K562 (cell line): Measurements from ENCODE around the gene NABP1. TPM values are rescaled to one million over a fixed set of nuclear protein-coding genes. Genes with fewer than 3 reads are reported as not detected.

Experiments
- ATF7 ChIP-seq: fragments of 450-650 bp; IDR thresholded peaks from 2 replicates; pipeline ENCODE4 v1.7.1; 2014; ENCODE audit warnings: mild to moderate bottlenecking, moderate library complexity
- CAMTA2 ChIP-seq: fragments of 250-450 bp; sonication (Bioruptor Pico); conservative IDR thresholded peaks from 2 replicates; pipeline ENCODE4 v1.5.1; 2022
- CBX8 ChIP-seq: fragments of 200-600 bp; sonication (generic); IDR thresholded peaks from 2 replicates; pipeline ENCODE4 v1.6.1; 2012; ENCODE audit warnings: borderline replicate concordance, mixed run types, low read depth, mild to moderate bottlenecking, moderate library complexity, mixed read lengths, low read length, control low read depth, inconsistent platforms; ENCODE audit not compliant: poor library complexity, severe bottlenecking; ENCODE audit errors: extremely low read depth
- CHD4 ChIP-seq: fragments of 200-600 bp; sonication (generic); IDR thresholded peaks from 3 replicates; pipeline ENCODE4 v1.6.1; 2012; ENCODE audit warnings: low read depth, mild to moderate bottlenecking, mixed read lengths, low read length, inconsistent platforms; ENCODE audit not compliant: insufficient read depth, insufficient replicate concordance, poor library complexity, severe bottlenecking
- ETV1 ChIP-seq: fragments of 450-650 bp; conservative IDR thresholded peaks from 2 replicates; pipeline ENCODE4 v1.6.1; 2016; ENCODE audit warnings: missing genetic modification characterization, control low read depth, low read depth, missing compliant biosample characterization
- GABPB1 ChIP-seq: sonication (generic); formaldehyde crosslinking; IDR thresholded peaks from 2 replicates; pipeline ENCODE4 v1.8.0; 2022; ENCODE audit warnings: mild to moderate bottlenecking, missing genetic modification reagents
- HDAC2 ChIP-seq: fragments of 450-650 bp; IDR thresholded peaks from 2 replicates; pipeline ENCODE4 v1.6.1; 2016; ENCODE audit warnings: mild to moderate bottlenecking
- OTX1 ChIP-seq: fragments of 450-650 bp; formaldehyde crosslinking; IDR thresholded peaks from 2 replicates; pipeline ENCODE4 v1.4.0; 2022; ENCODE audit warnings: mild to moderate bottlenecking
- SMARCA4 ChIP-seq: fragments of 450-650 bp; IDR thresholded peaks from 2 replicates; pipeline ENCODE4 v1.6.1; 2016
- ZBTB17 ChIP-seq: fragments of 450-650 bp; formaldehyde crosslinking; IDR thresholded peaks from 2 replicates; pipeline ENCODE4 v1.4.0; 2020; ENCODE audit warnings: mild to moderate bottlenecking
- ZNF77 ChIP-seq: fragments of 250-450 bp; sonication (Bioruptor Pico); IDR thresholded peaks from 2 replicates; pipeline ENCODE4 v1.5.0; 2020
- polyA plus RNA-seq, 8 experiments: library from polyadenylated mRNA; depleted of rRNA in 4 of 8; stranded (reverse) in 5 of 8; unstranded in 3 of 8; fragments of >200 nt; fragmentation: Nextera tagmentation in 2 of 8; fragmentation: Illumina TruSeq in 1 of 8; extraction: Ambion mirVana in 2 of 8; extraction: Trizol in 1 of 8; gene quantifications; 2 replicates each; pipeline versions ENCODE4 v1.2.1 to v1.2.3, GENCODE V29; 2011 to 2014; ENCODE audit warnings: inconsistent platforms in 1 of 8, missing spikeins in 1 of 8
- total RNA-seq, 7 experiments: library from RNA; depleted of rRNA in 6 of 7; stranded (reverse); fragments of >200 nt in 6 of 7; fragmentation: Illumina TruSeq in 2 of 7; extraction: Trizol in 2 of 7; gene quantifications; 2 replicates each; pipeline versions ENCODE4 v1.2.1 to v1.2.3, GENCODE V29; 2011 to 2021; ENCODE audit warnings: low replicate concordance in 1 of 7
- TF ChIP-seq, protein P1 (sequence below): fragments of 450-650 bp; IDR thresholded peaks from 2 replicates; pipeline ENCODE4 v1.6.1; 2016; ENCODE audit warnings: low read depth

NABP1 gene
- total and polyA plus RNA-seq, 9 of the 15 experiments (the other 6 are each of a cell fraction or from before 2014, with no cell fraction given) = 12.8 to 44.0 (median 20.2) TPM

DNA sequence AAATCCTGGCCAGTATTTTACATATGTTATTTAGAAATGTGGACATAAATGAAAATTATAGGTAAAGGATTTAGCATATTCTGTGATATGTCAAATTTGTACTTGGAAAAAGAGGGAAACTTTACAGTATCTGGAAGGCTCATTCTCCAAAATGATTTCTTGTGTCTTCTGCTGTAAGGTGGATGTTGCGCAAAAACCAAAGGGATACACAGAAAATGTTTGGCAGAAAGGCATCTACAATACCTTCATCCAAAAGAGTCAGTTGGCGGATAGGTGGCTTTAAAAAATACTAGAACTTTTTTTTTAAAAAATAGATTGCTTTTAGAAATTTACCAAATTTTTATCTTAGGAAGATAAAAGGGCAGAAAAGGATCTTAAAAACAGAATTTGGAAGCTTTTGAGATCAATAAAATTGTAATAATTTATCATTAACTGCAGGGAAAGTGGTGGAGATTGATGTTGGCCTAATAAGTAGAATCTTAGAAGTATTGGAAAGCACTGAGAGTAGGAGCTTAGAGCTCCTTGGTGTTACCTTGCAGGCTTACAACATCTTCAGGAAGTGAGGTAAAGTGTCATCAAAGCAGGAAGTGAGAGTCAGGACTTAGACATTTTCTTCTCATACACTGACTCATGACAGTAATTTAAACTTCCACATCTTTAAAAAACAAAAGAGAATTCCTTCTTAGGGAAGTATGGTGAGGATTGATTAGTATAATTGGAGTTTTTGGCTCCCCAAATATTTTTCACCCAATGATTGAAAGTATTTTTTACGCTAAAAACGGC, 2.1 kb downstream of the NABP1 start (continued):
- TF ChIP-seq, protein P1, sequence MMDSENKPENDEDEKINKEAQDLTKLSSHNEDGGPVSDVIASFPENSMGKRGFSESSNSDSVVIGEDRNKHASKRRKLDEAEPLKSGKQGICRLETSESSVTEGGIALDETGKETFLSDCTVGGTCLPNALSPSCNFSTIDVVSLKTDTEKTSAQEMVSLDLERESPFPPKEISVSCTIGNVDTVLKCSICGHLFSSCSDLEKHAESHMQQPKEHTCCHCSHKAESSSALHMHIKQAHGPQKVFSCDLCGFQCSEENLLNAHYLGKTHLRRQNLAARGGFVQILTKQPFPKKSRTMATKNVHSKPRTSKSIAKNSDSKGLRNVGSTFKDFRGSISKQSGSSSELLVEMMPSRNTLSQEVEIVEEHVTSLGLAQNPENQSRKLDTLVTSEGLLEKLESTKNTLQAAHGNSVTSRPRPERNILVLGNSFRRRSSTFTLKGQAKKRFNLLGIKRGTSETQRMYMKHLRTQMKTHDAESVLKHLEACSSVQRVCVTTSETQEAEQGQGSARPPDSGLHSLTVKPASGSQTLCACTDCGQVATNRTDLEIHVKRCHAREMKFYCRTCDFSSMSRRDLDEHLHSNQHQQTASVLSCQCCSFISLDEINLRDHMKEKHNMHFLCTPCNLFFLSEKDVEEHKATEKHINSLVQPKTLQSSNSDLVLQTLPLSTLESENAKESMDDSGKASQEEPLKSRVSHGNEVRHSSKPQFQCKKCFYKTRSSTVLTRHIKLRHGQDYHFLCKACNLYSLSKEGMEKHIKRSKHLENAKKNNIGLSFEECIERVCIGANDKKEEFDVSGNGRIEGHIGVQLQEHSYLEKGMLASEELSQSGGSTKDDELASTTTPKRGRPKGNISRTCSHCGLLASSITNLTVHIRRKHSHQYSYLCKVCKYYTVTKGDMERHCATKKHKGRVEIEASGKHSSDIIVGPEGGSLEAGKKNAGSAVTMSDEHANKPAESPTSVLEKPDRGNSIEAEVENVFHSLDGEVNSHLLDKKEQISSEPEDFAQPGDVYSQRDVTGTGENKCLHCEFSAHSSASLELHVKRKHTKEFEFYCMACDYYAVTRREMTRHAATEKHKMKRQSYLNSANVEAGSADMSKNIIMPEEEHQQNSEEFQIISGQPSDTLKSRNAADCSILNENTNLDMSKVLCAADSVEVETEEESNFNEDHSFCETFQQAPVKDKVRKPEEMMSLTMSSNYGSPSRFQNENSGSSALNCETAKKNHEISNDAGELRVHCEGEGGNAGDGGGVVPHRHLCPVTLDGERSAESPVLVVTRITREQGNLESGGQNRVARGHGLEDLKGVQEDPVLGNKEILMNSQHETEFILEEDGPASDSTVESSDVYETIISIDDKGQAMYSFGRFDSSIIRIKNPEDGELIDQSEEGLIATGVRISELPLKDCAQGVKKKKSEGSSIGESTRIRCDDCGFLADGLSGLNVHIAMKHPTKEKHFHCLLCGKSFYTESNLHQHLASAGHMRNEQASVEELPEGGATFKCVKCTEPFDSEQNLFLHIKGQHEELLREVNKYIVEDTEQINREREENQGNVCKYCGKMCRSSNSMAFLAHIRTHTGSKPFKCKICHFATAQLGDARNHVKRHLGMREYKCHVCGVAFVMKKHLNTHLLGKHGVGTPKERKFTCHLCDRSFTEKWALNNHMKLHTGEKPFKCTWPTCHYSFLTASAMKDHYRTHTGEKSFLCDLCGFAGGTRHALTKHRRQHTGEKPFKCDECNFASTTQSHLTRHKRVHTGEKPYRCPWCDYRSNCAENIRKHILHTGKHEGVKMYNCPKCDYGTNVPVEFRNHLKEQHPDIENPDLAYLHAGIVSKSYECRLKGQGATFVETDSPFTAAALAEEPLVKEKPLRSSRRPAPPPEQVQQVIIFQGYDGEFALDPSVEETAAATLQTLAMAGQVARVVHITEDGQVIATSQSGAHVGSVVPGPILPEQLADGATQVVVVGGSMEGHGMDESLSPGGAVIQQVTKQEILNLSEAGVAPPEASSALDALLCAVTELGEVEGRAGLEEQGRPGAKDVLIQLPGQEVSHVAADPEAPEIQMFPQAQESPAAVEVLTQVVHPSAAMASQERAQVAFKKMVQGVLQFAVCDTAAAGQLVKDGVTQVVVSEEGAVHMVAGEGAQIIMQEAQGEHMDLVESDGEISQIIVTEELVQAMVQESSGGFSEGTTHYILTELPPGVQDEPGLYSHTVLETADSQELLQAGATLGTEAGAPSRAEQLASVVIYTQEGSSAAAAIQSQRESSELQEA = no peak
- TF ChIP-seq OTX1 (CRISPR knock-in tag) = no peak
- no peak for TF ChIP-seq CHD4
- no peak for TF ChIP-seq ZBTB17 (CRISPR knock-in tag)
- TF ChIP-seq CBX8 = no peak
- TF ChIP-seq GABPB1 = no peak
- TF ChIP-seq ZNF77 = no peak
- no peak for TF ChIP-seq CAMTA2 (CRISPR knock-in tag)
- TF ChIP-seq SMARCA4 = peak; percentile 25; the same call in 1 of the 2 replicates
- TF ChIP-seq HDAC2 = no peak
- TF ChIP-seq ATF7 = peak; percentile 12; the same call in 1 of the 2 replicates
- peak; percentile 49; the same call in 1 of the 2 replicates for TF ChIP-seq ETV1
